K562 (cell line): ENCODE data around the gene SYVN1. TPM values are rescaled to one million over a fixed set of nuclear protein-coding genes. Genes with fewer than 3 reads are reported as not detected.

Experiments
- ATAC-seq: fragments of 200-7000 bp; cut with Tn5 transposase; 3 replicates; pipeline ENCODE4 v1.9.1; 2020; ENCODE audit warnings: moderate library complexity
- BruUV-seq: library from RNA; stranded (reverse); fragments of 400-500 nt; replicated peaks from 2 replicates; lab custom pipeline; 2021; lab: Mats Ljungman, UMichigan
- CTCF ChIA-PET: fragments of 300-600 bp; formaldehyde crosslinking; extraction: SDS; loops from one replicate; lab custom pipeline; 2021; ENCODE audit warnings: low intra/inter-chr PET ratio; lab: Yijun Ruan, JAX
- POLR2A ChIA-PET: fragments of 300-600, 350-650 bp; sonication (Branson Sonifier 250); formaldehyde crosslinking; extraction: SDS; loops from one replicate; lab custom pipeline; 2021; ENCODE audit warnings: antibody characterized with exemption, inconsistent platforms; lab: Yijun Ruan, JAX
- DNase-seq, 4 experiments: peaks; one replicate each; pipeline versions ENCODE4 v3.0.0 to v3.0.0-alpha.2; 2011 to 2018; ENCODE audit warnings: low spot score in 3 of 4, mixed read lengths in 3 of 4; ENCODE audit errors: extremely low read depth in 1 of 4
- FAIRE-seq: peaks from 2 replicates; lab custom pipeline; 2011; peaks lifted over from hg19 to GRCh38; lab: Jason Lieb, UNC
- H2AFZ ChIP-seq: 2 replicates; pipeline ENCODE4 v1.6.0; 2011; ENCODE audit warnings: low read depth, low read length, control low read depth, inconsistent platforms
- H3K27ac ChIP-seq: fragments of 200-600 bp; 3 replicates; pipeline ENCODE4 v1.8.0; 2011; ENCODE audit warnings: low read depth, mild to moderate bottlenecking, control low read depth, inconsistent platforms, low read length, moderate library complexity, mixed read lengths; ENCODE audit errors: extremely low read depth
- H3K27me3 ChIP-seq, 2 experiments: fragments of 300-600 bp in 1 of 2; 2 replicates in 1 of 2; 3 replicates in 1 of 2; pipeline versions ENCODE4 v1.6.0 to v1.8.0; 2011; ENCODE audit warnings: inconsistent platforms in 2 of 2, low read length in 2 of 2, mild to moderate bottlenecking in 1 of 2, mixed read lengths in 1 of 2, moderate library complexity in 1 of 2; ENCODE audit not compliant: control insufficient read depth in 2 of 2, insufficient read depth in 2 of 2
- H3K36me3 ChIP-seq: fragments of 300-600 bp; 3 replicates; pipeline ENCODE4 v1.8.0; 2011; ENCODE audit warnings: mild to moderate bottlenecking, low read length, inconsistent platforms; ENCODE audit not compliant: control insufficient read depth, insufficient read depth
- H3K4me1 ChIP-seq, 2 experiments: fragments of 200-600 bp in 1 of 2; replicated peaks in 1 of 2; 2 replicates in 1 of 2; 3 replicates in 1 of 2; pipeline versions ENCODE4 v1.5.1 to v1.8.0; 2011; ENCODE audit warnings: inconsistent platforms in 2 of 2, low read length in 2 of 2, mild to moderate bottlenecking in 1 of 2, mixed read lengths in 1 of 2, moderate library complexity in 1 of 2; ENCODE audit not compliant: control insufficient read depth in 2 of 2, insufficient read depth in 2 of 2
- H3K4me2 ChIP-seq: 2 replicates; pipeline ENCODE4 v1.6.1; 2011; ENCODE audit warnings: low read length, control low read depth, inconsistent platforms, mixed read lengths; ENCODE audit not compliant: insufficient read depth
- H3K4me3 ChIP-seq: fragments of 200-600 bp; sonication (generic), shearing (Covaris generic); 2 replicates; pipeline ENCODE4 v1.5.1; 2016; ENCODE audit warnings: control low read depth, inconsistent platforms
- H3K79me2 ChIP-seq: fragments of 200-600 bp; 3 replicates; pipeline ENCODE4 v1.8.0; 2011; ENCODE audit warnings: low read length, inconsistent platforms; ENCODE audit not compliant: control insufficient read depth, insufficient read depth
- H3K9ac ChIP-seq, 2 experiments: 2 replicates each; pipeline versions ENCODE4 v1.6.0 to v1.6.1; 2011; ENCODE audit warnings: low read depth in 2 of 2, low read length in 2 of 2, control low read depth in 1 of 2, inconsistent platforms in 1 of 2, mild to moderate bottlenecking in 1 of 2, mixed read lengths in 1 of 2; ENCODE audit not compliant: insufficient read depth in 1 of 2
- H3K9me1 ChIP-seq: one replicate; pipeline ENCODE4 v1.6.0; 2011; ENCODE audit warnings: inconsistent platforms, mild to moderate bottlenecking, low read length, moderate library complexity; ENCODE audit not compliant: control insufficient read depth, insufficient read depth
- H3K9me3 ChIP-seq: replicated peaks from 2 replicates; pipeline ENCODE4 v1.5.1; 2011; ENCODE audit warnings: low read depth, low read length, inconsistent platforms; ENCODE audit not compliant: control insufficient read depth, insufficient read depth
- H4K20me1 ChIP-seq: replicated peaks from 2 replicates; pipeline ENCODE4 v1.6.1; 2011; ENCODE audit warnings: low read length, inconsistent platforms, mixed read lengths; ENCODE audit not compliant: control insufficient read depth, insufficient read depth
- ARID1B ChIP-seq: fragments of 450-650 bp; IDR thresholded peaks from 2 replicates; pipeline ENCODE4 v1.6.1; 2016; ENCODE audit warnings: antibody characterized with exemption, mild to moderate bottlenecking, inconsistent platforms
- CBFB ChIP-seq: sonication (generic); formaldehyde crosslinking; IDR thresholded peaks from 2 replicates; pipeline ENCODE4 v1.4.0; 2020; ENCODE audit warnings: mild to moderate bottlenecking, missing genetic modification reagents
- CC2D1A ChIP-seq: fragments of 450-650 bp; IDR thresholded peaks from 2 replicates; pipeline ENCODE4 v1.6.1; 2017; ENCODE audit warnings: mild to moderate bottlenecking
- ESRRA ChIP-seq: fragments of 450-650 bp; IDR thresholded peaks from 2 replicates; pipeline ENCODE4 v1.6.1; 2014; ENCODE audit warnings: low read depth, mild to moderate bottlenecking, moderate library complexity, borderline replicate concordance
- KDM4B ChIP-seq, 2 experiments: fragments of 450-650 bp in 1 of 2; sonication (generic) in 1 of 2; IDR thresholded peaks; 2 replicates each; pipeline ENCODE4 v1.6.1; 2016 to 2017; ENCODE audit warnings: borderline replicate concordance in 2 of 2, antibody characterized with exemption in 1 of 2, low read depth in 1 of 2, mild to moderate bottlenecking in 1 of 2
- PHF21A ChIP-seq: fragments of 450-650 bp; IDR thresholded peaks from 2 replicates; pipeline ENCODE4 v1.6.1; 2017; ENCODE audit warnings: low read depth, borderline replicate concordance
- SLC30A9 ChIP-seq: fragments of 250-450 bp; sonication (Bioruptor Pico); IDR thresholded peaks from 2 replicates; pipeline ENCODE4 v1.8.0; 2022; ENCODE audit warnings: mild to moderate bottlenecking, moderate library complexity
- SREBF2 ChIP-seq: sonication (generic); formaldehyde crosslinking; IDR thresholded peaks from 2 replicates; pipeline ENCODE4 v1.4.0; 2020; ENCODE audit warnings: mild to moderate bottlenecking, missing genetic modification reagents
- ZFP30 ChIP-seq: fragments of 250-450 bp; sonication (Bioruptor Pico); IDR thresholded peaks from 2 replicates; pipeline ENCODE4 v1.8.0; 2022; ENCODE audit warnings: moderate library complexity, mild to moderate bottlenecking, inconsistent platforms, borderline replicate concordance
- WGBS: fragments of 100-300 bp; shearing (Covaris generic); methylation state at CpG from one replicate; pipeline ENCODE4 v1.1.6; 2016; ENCODE audit warnings: low coverage, mixed read lengths; ENCODE audit not compliant: insufficient coverage; ENCODE audit errors: missing lambda C conversion rate; 5-methylcytosine and 5-hydroxymethylcytosine counted together
- in situ Hi-C: fragments of 300-500 bp; cut with MboI; formaldehyde crosslinking; loops from 4 replicates; pipeline ENCODE4 v1.15.0; 2018; ENCODE audit warnings: inconsistent platforms, mixed read lengths
- intact Hi-C: fragments of 100-400 bp; cut with micrococcal nuclease; formaldehyde crosslinking; loops from 2 replicates; pipeline ENCODE4 v1.14.2; 2022
- polyA plus RNA-seq, 8 experiments: library from polyadenylated mRNA; depleted of rRNA in 4 of 8; stranded (reverse) in 5 of 8; unstranded in 3 of 8; fragments of >200 nt; fragmentation: Nextera tagmentation in 2 of 8; fragmentation: Illumina TruSeq in 1 of 8; extraction: Ambion mirVana in 2 of 8; extraction: Trizol in 1 of 8; gene quantifications; 2 replicates each; pipeline versions ENCODE4 v1.2.1 to v1.2.3, GENCODE V29; 2011 to 2014; ENCODE audit warnings: inconsistent platforms in 1 of 8, missing spikeins in 1 of 8
- total RNA-seq, 7 experiments: library from RNA; depleted of rRNA in 6 of 7; stranded (reverse); fragments of >200 nt in 6 of 7; fragmentation: Illumina TruSeq in 2 of 7; extraction: Trizol in 2 of 7; gene quantifications; 2 replicates each; pipeline versions ENCODE4 v1.2.1 to v1.2.3, GENCODE V29; 2011 to 2021; ENCODE audit warnings: low replicate concordance in 1 of 7
- TF ChIP-seq, protein P1 (sequence below): sonication (generic); formaldehyde crosslinking; IDR thresholded peaks from 2 replicates; pipeline ENCODE4 v1.8.0; 2023; ENCODE audit warnings: missing genetic modification reagents, mild to moderate bottlenecking, borderline replicate concordance
- TF ChIP-seq, protein P2 (sequence below), 3 experiments: IDR thresholded peaks in 2 of 3; conservative IDR thresholded peaks in 1 of 3; 2 replicates each; pipeline ENCODE4 v1.5.1; 2011 to 2012; ENCODE audit warnings: low read length in 3 of 3, mild to moderate bottlenecking in 3 of 3, control low read depth in 2 of 3, improper control_type of control experiment in 1 of 3, inconsistent platforms in 1 of 3, low read depth in 1 of 3, mixed read lengths in 1 of 3, moderate library complexity in 1 of 3; ENCODE audit not compliant: insufficient read depth in 2 of 3
- TF ChIP-seq, protein P3 (sequence below): fragments of 250-450 bp; sonication (Bioruptor Pico); IDR thresholded peaks from 2 replicates; pipeline ENCODE4 v1.4.0; 2020; ENCODE audit warnings: mild to moderate bottlenecking, moderate library complexity

The SYVN1 gene
- total and polyA plus RNA-seq, 9 of the 15 experiments (the other 6 are each of a cell fraction or from before 2014, with no cell fraction given), result 0.41 to 47.4 (median 9.9) TPM

DNA sequence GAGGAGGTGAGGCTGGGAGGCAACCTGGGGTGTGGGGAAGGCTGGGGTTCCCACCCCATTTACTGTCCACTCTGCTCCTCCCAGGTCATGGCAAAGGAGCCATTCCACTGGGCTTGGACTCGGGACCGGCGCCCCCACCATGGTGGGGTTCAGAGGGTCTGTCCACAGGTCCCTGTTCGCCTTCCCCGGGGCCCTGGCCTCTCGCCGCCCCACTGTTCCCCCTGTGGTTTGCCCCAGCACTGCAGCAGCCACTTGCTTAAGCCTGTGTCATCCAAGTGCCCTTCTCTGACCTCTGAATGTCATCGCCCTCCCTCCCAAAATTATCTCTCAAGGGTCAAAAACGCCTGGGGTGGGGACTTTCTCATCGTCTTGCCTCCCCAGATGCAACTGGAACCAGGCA, 38.3 kb upstream of the SYVN1 start:
- Histone ChIP-seq H3K36me3 (no peaks in the 10 kb centered on the region), H3K4me3 (no peak overlapping the region), H4K20me1 (no peaks in the 10 kb centered on the region), H3K9ac (peak overlapping the region in 1 of 2 experiments; percentile 83; a peak in 3 of 4 replicates), H3K27ac (no peak overlapping the region; the same call in 2 of the 3 replicates), H3K9me3 (no peaks in the 10 kb centered on the region), H3K9me1 (no peaks in the 10 kb centered on the region), H2AFZ (no peak overlapping the region), H3K4me1 (peaks cover 47 to 50% of the 10 kb centered on the region in 2 experiments), H3K27me3 (no peaks in the 10 kb centered on the region; a peak in 1 of 5 replicates), H3K4me2 (peak overlapping the region; percentile 17; the same call in 1 of the 2 replicates)
- in situ Hi-C loops, result no loop called here
- ChIA-PET POLR2A (interaction anchor here (0.6 to 5.9 kb wide), 5 partner anchors 8 to 178 kb away, joined by 3 to 90 read pairs (median 4); partner anchors contain the start of genes CAPN1 and ZNHIT2), CTCF (no interaction called here)
- no peak for ATAC-seq
- intact Hi-C loops, result no loop called here
- no peak for FAIRE-seq
- TF ChIP-seq KDM4B (IDR thresholded peaks at IDR 0.05; ENCODE audit: borderline replicate concordance in 2 of 2, low read depth in 1 of 2), result no peak
- peak; percentile 91 for TF ChIP-seq ESRRA
- TF ChIP-seq SREBF2 (CRISPR knock-in tag), result no peak
- TF ChIP-seq ARID1B, result no peak
- no peak for TF ChIP-seq ZFP30 (CRISPR knock-in tag)
- TF ChIP-seq, protein P1, sequence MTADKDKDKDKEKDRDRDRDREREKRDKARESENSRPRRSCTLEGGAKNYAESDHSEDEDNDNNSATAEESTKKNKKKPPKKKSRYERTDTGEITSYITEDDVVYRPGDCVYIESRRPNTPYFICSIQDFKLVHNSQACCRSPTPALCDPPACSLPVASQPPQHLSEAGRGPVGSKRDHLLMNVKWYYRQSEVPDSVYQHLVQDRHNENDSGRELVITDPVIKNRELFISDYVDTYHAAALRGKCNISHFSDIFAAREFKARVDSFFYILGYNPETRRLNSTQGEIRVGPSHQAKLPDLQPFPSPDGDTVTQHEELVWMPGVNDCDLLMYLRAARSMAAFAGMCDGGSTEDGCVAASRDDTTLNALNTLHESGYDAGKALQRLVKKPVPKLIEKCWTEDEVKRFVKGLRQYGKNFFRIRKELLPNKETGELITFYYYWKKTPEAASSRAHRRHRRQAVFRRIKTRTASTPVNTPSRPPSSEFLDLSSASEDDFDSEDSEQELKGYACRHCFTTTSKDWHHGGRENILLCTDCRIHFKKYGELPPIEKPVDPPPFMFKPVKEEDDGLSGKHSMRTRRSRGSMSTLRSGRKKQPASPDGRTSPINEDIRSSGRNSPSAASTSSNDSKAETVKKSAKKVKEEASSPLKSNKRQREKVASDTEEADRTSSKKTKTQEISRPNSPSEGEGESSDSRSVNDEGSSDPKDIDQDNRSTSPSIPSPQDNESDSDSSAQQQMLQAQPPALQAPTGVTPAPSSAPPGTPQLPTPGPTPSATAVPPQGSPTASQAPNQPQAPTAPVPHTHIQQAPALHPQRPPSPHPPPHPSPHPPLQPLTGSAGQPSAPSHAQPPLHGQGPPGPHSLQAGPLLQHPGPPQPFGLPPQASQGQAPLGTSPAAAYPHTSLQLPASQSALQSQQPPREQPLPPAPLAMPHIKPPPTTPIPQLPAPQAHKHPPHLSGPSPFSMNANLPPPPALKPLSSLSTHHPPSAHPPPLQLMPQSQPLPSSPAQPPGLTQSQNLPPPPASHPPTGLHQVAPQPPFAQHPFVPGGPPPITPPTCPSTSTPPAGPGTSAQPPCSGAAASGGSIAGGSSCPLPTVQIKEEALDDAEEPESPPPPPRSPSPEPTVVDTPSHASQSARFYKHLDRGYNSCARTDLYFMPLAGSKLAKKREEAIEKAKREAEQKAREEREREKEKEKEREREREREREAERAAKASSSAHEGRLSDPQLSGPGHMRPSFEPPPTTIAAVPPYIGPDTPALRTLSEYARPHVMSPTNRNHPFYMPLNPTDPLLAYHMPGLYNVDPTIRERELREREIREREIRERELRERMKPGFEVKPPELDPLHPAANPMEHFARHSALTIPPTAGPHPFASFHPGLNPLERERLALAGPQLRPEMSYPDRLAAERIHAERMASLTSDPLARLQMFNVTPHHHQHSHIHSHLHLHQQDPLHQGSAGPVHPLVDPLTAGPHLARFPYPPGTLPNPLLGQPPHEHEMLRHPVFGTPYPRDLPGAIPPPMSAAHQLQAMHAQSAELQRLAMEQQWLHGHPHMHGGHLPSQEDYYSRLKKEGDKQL (CRISPR knock-in tag), result no peak
- TF ChIP-seq, protein P2, sequence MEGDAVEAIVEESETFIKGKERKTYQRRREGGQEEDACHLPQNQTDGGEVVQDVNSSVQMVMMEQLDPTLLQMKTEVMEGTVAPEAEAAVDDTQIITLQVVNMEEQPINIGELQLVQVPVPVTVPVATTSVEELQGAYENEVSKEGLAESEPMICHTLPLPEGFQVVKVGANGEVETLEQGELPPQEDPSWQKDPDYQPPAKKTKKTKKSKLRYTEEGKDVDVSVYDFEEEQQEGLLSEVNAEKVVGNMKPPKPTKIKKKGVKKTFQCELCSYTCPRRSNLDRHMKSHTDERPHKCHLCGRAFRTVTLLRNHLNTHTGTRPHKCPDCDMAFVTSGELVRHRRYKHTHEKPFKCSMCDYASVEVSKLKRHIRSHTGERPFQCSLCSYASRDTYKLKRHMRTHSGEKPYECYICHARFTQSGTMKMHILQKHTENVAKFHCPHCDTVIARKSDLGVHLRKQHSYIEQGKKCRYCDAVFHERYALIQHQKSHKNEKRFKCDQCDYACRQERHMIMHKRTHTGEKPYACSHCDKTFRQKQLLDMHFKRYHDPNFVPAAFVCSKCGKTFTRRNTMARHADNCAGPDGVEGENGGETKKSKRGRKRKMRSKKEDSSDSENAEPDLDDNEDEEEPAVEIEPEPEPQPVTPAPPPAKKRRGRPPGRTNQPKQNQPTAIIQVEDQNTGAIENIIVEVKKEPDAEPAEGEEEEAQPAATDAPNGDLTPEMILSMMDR (IDR thresholded peaks at IDR 0.05 in 2 of 3, conservative IDR thresholded peaks at IDR 0.05 in 1 of 3; ENCODE audit: insufficient read depth in 2 of 3, low read depth in 1 of 3, low read length in 3 of 3), result peak in 2 of 3 experiments; percentile 14 to 36; a peak in 1 of 6 replicates
- TF ChIP-seq CBFB (CRISPR knock-in tag), result no peak
- TF ChIP-seq, protein P3, sequence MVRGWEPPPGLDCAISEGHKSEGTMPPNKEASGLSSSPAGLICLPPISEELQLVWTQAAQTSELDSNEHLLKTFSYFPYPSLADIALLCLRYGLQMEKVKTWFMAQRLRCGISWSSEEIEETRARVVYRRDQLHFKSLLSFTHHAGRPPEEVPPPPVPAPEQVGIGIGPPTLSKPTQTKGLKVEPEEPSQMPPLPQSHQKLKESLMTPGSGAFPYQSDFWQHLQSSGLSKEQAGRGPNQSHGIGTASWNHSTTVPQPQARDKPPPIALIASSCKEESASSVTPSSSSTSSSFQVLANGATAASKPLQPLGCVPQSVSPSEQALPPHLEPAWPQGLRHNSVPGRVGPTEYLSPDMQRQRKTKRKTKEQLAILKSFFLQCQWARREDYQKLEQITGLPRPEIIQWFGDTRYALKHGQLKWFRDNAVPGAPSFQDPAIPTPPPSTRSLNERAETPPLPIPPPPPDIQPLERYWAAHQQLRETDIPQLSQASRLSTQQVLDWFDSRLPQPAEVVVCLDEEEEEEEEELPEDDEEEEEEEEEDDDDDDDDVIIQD (CRISPR knock-in tag), result no peak
- TF ChIP-seq SLC30A9 (CRISPR knock-in tag), result no peak
- no peak for TF ChIP-seq PHF21A
- TF ChIP-seq CC2D1A, result no peak
- TF ChIP-seq, all 486 proteins: peak for 2
- WGBS, result 55% methylated on average over 10 of the region's 10 CpGs
- H3K79me2 ChIP-seq, result peaks cover 6% of the 10 kb centered on the region; the same call in 1 of the 3 replicates
- DNase-seq, result peak in 1 of 4 experiments; percentile 37
- no TSS peak for BruUV-seq
